Middle frontal gyrus (tissue), 1 donor: Measurements from ENCODE around the gene SPDYE16.
"Not testable (repeated sequence)": the region's sequence is repeated elsewhere in the genome, so short reads cannot be mapped to it uniquely, and the experiment has no call there.

ENCODE experiments used
- DNase-seq: peaks from one replicate; pipeline ENCODE4 v3.0.0-alpha.2; 2015; ENCODE audit warnings: low spot score; ENCODE audit errors: extremely low spot score

The SPDYE16 gene

DNA sequence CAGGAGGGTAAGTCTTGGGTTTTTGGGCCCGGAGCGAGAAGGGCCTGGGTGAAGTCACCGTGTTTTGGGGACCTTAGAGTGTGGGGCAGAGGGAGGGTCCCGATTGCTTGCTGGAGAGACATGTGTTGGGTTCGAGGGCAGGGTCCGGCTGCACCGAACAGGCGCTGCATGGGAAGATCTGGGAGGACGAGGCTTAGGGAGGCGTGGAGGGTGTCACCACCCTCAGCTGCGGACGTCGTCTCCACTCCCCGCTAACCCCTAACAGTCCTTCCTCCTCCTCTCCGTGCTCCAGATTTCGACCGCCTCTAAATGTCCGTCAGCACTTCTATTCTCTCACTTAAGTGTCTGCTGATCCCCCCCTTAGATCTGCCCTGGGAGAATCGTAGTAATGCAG, 6.8 kb upstream of the SPDYE16 start:
- DNase-seq: not testable (repeated sequence)

DNA sequence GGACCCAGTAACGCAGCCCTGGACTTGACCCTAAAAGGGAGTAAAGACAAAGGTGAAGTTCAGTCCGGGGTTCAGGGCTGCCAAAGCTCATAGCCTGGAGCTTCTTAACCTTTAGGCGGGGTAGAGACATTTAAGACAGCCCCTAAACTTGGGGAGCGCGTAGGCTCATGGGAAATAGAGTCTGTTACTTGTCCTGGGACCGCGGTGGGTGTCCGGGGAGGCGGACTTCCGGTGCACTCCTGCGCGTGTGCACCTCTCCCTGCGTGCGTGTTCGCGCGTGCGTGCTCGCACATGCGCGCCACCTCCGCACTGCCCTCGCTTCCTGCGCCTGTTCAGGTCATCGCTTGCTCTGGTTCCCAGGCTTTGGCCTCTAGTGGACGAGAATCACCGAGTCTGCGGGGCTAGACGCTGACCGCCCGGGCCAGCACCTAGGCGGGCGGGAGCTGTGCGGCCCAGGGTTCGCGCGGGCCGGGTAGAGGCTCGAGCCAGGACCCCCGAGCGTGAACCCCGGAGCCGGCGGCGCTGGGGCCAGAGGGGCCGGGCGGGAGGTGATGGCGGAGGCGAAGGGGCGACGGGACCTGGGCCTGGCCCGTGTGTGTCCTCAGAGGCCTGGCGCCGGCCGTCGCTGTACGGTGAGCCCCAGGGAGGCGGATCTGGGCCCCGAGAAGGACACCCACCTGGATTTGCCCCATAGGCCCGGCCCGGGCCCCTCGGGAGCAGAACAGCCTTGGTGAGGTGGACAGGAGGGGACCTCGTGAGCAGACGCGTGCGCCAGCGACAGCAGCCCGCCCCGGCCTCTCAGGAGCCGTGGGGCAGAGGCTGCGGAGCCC, 6.1 kb upstream of the SPDYE16 start:
- DNase-seq: peak; percentile 88

DNA sequence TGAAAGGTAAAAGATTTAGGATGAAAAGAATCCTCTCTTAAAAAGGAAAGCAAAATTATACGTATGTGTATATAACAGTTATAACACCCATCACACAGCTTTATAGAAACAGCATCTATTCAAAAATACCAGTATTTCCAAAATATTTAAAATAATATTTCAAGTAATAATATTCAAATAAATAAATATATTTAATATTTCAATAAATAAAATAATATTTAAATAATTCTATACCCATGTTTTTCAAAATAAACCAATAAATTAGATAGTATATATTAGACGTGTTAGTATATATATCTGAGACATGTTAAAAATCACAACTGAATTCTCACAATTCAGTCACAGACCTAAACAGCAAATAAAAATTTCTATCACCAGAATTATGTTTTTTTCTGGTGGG, 11.5 kb downstream of the SPDYE16 start:
- DNase-seq: not testable (repeated sequence)

GRCh38 chr7:76526183-76526582, 16.9 kb downstream of the SPDYE16 start:
- not testable (repeated sequence) for DNase-seq

- not testable (repeated sequence) for DNase-seq
Observed at GRCh38 chr7:76516932-76517331, 26.2 kb downstream of the SPDYE16 start.

GRCh38 chr7:76515999-76516443, 27.1 kb downstream of the SPDYE16 start:
- DNase-seq: peak; percentile 9

GRCh38 chr7:76514926-76515771, 27.9 kb downstream of the SPDYE16 start:
- no peak for DNase-seq

DNA sequence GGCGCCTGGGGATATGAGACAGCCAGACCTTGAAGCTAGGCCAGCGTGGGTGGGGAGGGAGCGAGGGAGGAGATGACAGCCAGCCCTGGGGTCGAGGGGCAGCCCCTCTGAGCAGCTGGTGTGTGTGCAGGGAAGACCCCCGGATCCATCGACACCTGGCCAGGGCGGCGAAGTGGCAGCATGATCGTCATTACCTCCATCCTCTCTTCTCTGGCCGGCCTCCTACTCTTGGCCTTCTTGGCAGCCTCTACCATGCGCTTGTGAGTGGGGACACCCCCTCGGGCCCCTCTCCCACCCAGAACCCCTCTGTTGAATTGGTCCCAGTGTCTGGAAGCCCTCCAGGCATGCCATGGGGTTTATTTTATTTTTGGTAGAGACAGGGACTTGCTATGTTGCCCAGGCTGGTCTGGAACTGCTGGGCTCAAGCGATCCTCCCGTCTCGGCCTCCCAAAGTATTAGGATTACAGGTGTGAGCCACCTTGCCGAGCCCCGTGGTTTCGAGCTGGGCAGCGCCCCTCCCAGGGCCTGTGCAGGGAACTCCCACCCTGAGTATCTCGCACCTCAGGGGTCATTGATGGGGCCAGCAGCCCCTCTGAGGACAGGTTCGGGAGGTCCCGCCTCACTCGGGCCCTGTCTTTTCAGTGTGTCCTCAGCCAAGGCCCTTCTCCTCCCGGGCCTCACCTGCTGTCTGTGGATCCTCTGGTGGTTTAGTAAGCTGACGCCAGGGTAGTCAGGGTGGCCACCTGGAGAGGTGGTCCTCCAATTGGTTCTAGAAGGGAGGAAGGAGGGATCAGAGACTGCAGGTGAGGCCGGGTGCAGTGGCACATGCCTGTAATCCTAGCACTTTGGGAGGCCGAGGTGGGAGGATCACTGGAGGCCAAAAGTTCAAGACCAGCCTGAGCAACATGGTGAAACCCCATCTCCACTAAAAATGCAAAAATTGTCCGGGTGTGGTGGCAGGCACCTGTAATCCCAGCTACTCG, 29.0 kb downstream of the SPDYE16 start:
- DNase-seq: no peak

- DNase-seq: no peak
Observed at GRCh38 chr7:76512941-76513816, 29.9 kb downstream of the SPDYE16 start.

DNA sequence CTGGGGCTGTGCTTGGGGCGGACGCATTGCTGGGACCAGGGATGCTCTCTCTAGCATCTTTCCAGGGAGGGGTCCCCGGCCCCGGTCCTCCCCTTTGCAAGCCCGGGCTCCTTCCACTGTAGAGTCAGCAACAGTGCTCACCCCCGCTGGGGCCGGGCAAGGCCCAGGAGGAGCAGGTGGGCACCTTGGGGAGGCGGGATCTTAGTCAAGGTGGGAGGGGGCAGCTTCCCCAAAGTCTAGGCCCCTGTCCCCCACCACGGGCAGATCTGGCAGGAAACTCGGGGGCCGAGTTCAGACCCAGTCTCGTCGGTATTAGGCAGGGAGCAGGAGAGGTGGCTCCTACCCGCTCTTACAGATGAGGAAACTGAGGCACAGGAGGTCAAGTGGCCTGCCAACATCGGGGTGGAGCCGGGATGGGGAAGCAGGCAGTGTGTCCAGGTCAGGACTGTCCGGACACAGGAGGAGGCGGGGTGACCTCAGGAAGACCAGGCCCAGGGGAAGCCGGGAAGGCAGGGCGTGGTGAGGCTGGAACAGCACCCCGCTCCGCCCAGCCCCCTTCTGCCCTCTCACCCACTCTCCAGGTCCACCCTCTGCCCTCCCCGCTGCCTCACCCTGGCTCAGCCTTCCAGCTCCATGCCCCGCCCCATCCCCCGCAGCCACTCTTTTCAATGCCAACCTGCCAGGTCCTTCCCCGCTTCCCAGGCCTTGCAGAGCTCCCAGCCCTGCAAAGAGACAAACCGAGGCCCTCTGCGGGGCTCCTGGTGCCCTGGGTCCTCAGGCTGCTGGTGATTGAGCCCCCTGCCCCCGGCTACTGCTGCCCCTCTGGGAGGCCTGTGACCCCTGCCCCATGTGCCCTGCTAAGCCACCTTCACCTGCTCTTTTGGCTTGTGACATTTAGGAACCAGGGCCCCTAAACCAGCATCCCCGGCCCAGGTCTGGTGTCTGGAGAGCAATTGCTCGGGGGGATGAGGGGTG, 30.9 kb downstream of the SPDYE16 start:
- DNase-seq: not testable (repeated sequence)

DNA sequence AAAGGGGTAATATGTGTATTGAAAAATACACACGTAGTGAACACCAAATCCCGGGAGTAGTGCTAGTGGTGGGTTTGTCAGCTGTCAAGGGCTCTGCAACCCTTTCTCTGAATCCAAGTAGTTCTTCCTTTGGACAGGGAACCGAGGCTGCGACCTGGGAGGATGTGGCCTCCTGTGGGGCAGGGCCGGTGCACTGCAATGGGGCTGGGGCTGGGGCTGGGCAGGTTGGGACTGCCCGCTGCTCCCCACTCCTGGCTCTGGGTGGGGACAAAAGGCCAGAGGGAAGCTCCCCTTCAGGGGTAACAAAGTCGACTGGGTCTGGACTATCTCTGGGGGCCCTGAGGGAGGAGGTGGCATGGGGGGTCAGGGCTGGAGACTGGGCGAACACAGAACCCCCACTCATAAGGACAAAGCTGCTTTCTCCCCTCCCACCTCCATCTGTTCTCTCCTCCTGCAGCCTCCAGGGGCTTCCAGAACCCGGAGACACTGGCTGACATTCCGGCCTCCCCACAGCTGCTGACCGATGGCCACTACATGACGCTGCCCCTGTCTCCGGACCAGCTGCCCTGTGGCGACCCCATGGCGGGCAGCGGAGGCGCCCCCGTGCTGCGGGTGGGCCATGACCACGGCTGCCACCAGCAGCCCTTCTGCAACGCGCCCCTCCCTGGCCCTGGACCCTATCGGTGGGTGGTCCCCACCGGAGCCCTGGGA, 31.7 kb downstream of the SPDYE16 start:
- DNase-seq: not testable (repeated sequence)

DNA sequence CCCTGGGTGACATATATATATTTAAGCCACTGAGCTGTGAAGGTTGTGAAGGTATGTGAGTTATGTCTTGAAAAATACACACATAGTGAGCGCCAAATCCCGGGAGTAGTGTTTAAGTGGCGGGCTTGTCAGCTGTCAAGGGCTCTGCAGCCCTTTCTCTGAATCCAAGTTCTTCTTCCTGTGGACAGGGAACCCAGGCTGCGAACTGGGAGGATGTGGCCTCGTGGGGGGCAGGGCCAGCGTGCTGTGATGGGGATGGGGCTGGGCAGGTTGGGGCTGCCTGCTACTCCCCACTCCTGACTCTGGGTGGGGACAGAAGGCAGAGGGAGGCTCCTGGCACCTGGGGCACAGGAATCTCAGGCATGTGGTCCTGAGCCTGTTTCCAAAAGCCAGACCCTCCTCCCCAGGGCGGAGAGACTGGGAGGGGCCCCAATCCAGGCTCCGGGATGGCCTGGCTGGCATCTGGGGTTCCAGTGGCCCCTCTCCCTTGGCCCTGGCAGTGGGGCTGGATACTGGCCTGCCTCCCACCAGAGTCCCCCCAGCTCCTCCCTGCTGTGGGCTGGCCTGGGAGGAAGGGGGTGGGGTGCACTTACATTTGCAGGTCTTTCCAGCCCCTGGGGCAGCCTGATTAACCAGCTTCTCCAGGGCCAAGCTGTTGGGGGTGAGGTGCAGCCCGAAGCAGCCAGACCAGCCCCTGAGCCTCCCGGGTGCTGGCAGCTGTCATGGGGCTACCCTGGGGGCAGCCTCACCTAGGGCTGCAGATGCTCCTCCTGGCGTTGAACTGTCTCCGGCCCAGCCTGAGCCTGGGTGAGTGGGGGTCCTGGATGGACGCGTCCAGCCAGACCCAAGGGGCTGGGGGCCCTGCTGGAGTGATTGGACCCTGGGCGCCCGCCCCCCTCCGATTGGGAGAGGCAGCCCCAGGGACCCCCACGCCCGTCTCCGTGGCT, 32.9 kb downstream of the SPDYE16 start, which contains the start of gene UPK3B:
Gene UPK3B, plus strand, starts transcription at position 622 of the 947 bp plus-strand sequence. Its CDS starts 101 bp downstream, at position 723.
- DNase-seq: no peak

DNA sequence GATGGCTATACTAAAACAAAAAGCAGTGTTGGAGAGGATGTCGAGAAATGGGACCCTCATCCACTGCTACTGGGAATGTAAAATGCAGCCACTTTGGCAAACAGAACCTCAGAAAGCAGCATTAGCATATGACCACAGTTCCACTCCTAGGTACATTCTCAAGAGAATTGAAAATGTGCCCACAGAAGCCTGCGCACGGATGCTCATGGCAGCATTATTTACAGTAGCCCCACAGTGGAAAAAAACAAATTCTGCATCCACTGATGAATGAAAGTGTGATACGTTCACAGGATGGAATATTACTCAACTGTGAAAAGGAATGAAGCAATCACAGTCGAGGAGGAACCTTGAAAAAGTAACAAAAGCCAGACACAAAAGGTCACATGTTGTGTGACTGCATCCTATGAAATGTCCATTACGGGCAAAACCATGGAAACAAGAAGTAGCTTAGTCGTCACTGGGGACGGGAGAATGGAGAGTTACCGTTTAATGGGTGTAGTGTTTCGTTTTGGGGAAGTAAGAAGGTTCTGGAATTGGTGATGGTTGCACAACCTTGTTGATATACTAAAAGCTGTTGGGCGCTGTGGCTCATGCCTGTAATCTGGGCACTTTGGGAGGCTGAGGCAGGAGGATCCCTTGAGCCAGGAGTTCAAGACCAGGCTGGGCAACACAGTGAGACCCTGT, 35.2 kb downstream of the SPDYE16 start:
- no peak for DNase-seq

DNA sequence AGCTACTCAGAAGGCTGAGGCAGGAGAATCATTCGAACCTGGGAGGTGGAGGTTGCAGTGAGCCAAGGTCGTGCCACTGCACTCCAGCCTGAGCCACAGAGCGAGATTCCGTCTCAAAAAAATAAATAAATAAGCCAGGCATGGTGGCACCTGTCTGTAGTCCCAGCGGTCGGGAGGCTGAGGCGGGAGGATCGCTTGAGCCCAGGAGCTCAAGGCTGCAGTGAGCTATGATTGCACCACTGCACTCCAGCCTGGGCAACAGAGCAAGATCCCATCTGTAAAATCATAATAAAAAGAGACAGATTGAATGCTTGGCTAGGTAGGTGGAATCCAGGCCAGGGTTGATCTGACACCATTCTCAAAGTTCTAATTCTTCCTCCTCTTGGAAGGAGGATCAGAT, 36.5 kb downstream of the SPDYE16 start:
- DNase-seq: not testable (repeated sequence)

DNA sequence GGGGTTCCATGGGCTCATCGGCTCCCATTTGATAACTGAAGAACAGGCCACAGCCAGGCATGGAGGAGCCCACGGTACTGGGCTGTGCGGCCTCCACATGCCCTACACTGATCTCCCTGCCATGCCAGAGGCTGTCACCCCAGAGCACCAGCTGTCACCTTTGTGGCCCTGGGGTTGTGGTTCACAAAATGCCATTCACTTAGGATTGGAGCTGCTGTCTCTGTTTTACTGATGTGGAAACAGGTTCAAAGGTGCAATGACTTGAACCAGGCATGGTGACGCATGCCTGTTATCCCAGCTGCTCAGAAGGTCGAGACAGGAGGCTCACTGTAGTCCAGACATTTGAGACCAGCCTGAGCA, 37.0 kb downstream of the SPDYE16 start:
- no peak for DNase-seq
